Islet precursor cell (in vitro differentiated cells): ENCODE measurements around the gene TMEM201.

Source experiments
- DNase-seq: peaks from one replicate; pipeline ENCODE4 v3.0.0-alpha.2; 2018

The TMEM201 gene

GRCh38 chr1:9580942-9581341, 7.8 kb upstream of the TMEM201 start:
- DNase-seq = no peak

GRCh38 chr1:9586147-9586766, 2.5 kb upstream of the TMEM201 start:
- no peak for DNase-seq

- peak; percentile 72 for DNase-seq
Measured at GRCh38 chr1:9589144-9589718, 520 bp downstream of the TMEM201 start.

GRCh38 chr1:9589719-9590157, 1.0 kb downstream of the TMEM201 start:
- DNase-seq = peak; percentile 66

- DNase-seq = no peak
Measured at GRCh38 chr1:9590201-9590600, 1.5 kb downstream of the TMEM201 start.

- DNase-seq = no peak
Measured at GRCh38 chr1:9590945-9591668, 2.4 kb downstream of the TMEM201 start.

GRCh38 chr1:9591669-9592509, 3.2 kb downstream of the TMEM201 start:
- DNase-seq = peak; percentile 54

- peak; percentile 48 for DNase-seq
Measured at GRCh38 chr1:9592510-9593075, 3.9 kb downstream of the TMEM201 start.

- DNase-seq = no peak
Measured at GRCh38 chr1:9593147-9593491, 4.4 kb downstream of the TMEM201 start.

GRCh38 chr1:9593492-9594465, 5.1 kb downstream of the TMEM201 start:
- peak; percentile 92 for DNase-seq

- DNase-seq = no peak
Measured at GRCh38 chr1:9594471-9595155, 5.9 kb downstream of the TMEM201 start.

GRCh38 chr1:9595156-9595967, 6.7 kb downstream of the TMEM201 start:
- DNase-seq = no peak

- DNase-seq = no peak
Measured at GRCh38 chr1:9595968-9596340, 7.2 kb downstream of the TMEM201 start.

- no peak for DNase-seq
Measured at GRCh38 chr1:9596415-9597123, 7.9 kb downstream of the TMEM201 start.

- no peak for DNase-seq
Measured at GRCh38 chr1:9597361-9598315, 8.9 kb downstream of the TMEM201 start.

- DNase-seq = no peak
Measured at GRCh38 chr1:9598316-9598700, 9.6 kb downstream of the TMEM201 start.

- no peak for DNase-seq
Measured at GRCh38 chr1:9599741-9600140, 11.0 kb downstream of the TMEM201 start.
